GM18909 (cell line): ENCODE results near the gene SLC25A42.
"Not testable (repeated sequence)": the region's sequence is repeated elsewhere in the genome, so short reads cannot be mapped to it uniquely, and the experiment has no call there.

Experiments used
- ATAC-seq: cut with Tn5 transposase; IDR thresholded peaks from one replicate; pipeline ENCODE4 v1.9.1; 2021; ENCODE audit warnings: mild to moderate bottlenecking; ENCODE audit not compliant: unreplicated experiment, poor library complexity

Gene SLC25A42

DNA sequence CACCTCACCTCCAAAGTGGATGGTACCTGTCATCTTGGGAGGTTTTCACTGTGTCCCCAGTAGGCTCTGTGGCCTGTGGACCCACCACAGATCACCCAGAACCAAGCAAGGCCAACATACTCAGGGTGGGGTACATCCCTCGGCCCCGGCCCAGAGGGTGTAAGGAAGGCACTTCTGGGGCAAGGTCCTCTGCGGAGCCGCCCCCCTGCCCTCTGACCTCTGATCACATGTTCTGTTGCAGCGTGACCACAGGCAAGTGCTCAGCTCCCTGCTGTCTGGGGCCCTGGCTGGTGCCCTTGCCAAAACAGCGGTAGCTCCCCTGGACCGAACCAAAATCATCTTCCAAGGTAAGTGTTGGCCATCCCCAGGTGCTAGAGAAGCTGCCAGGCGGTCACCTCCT is 37.7 kb downstream of the SLC25A42 start:
- ATAC-seq: no peak

DNA sequence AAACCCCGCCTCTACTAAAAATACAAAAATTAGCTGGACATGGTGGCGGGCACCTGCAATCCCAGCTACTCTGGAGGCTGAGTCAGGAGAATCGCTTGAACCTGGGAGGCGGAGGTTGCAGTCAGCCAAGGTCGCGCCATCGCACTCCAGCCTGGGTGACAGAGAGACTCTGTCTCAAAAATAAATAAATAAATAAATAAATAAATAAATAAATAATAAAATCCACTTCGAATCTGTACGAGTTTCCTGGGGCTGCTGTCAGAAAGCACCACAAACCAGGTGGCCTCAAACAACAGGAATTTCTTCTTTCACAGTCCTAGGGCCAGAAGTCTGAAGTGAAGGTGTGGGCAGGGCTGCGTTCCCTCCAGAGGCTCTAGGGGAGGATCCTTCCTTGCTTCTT is 38.8 kb downstream of the SLC25A42 start:
- ATAC-seq: not testable (repeated sequence)

- ATAC-seq: no peak
Measured at GRCh38 chr19:19103167-19103566, 39.4 kb downstream of the SLC25A42 start.

DNA sequence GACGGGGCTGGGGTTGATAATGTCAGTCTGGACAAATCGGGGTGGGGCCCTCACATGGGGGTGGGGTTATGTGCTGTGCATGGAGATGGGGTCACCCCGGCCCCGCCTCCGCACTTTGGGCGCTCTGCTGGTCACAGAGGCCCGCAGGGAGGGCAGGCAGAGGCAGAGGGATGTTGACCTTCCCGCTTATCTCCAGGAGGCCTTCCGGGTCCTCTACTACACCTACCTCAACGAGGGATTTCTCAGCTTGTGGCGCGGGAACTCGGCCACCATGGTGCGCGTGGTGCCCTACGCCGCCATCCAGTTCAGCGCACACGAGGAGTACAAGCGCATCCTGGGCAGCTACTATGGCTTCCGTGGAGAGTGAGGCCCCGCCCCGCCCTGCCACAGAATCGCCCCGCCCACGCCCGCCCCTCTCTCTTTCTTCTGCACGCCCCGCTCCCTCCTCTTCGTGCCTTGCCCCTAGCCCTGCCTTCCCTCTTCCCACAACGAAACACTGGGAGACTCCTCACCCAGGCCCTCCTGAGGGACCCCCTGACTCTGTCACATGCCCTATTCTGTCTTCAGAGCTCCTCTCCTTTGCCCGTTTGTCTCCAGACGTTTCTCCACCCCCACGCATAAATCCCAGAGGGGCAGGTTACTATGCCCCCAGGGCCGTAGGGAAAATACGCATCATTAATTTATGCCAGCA is 41.7 kb downstream of the SLC25A42 start:
- no peak for ATAC-seq

DNA sequence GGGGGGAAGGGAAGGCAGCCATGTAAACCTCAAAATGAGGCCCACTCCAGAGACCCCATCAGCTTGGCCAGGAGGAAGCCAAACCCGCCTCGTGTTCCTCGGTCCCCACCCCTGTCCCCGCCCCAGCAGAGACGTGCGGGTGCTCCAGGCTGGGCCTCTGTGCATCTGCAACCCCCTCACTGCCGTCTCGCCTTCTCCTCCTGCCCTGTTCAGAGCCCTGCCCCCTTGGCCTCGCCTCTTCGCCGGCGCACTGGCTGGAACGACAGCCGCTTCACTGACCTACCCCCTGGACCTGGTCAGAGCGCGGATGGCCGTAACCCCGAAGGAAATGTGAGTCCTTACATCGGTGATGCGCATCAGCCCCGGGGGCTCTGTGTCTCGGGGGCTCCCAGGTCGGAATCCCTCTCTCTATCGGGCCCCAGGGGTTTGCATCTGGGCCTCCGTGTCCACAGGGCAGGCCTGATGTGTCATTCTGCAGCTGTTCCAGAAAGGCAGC is 42.3 kb downstream of the SLC25A42 start:
- ATAC-seq: no peak

GRCh38 chr19:19106938-19107337 is 43.1 kb downstream of the SLC25A42 start:
- ATAC-seq: not testable (repeated sequence)

DNA sequence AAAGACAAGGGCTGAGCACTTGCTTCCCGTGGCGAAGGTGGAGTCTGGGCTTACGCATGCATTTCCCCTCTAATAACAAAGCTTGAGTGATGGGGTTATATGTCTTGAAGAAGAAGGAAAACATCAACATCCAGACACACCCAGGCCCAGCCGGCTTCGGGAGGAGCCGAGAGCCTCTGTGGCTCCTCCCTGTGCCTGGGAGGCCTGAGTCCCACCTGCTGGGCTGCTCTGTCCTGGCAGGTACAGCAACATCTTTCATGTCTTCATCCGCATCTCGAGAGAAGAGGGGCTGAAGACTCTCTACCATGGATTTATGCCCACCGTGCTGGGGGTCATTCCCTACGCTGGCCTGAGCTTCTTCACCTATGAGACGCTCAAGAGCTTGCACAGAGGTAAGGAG is 43.9 kb downstream of the SLC25A42 start:
- ATAC-seq: no peak

- ATAC-seq: no peak
Measured at GRCh38 chr19:19109601-19110000, 45.8 kb downstream of the SLC25A42 start.

GRCh38 chr19:19110410-19111135 is 46.8 kb downstream of the SLC25A42 start:
- ATAC-seq: no peak

- no peak for ATAC-seq
Measured at GRCh38 chr19:19111136-19111835, 47.5 kb downstream of the SLC25A42 start.

GRCh38 chr19:19111967-19112580 is 48.3 kb downstream of the SLC25A42 start:
- ATAC-seq: no peak

- ATAC-seq: no peak
Measured at GRCh38 chr19:19113040-19113626, 49.3 kb downstream of the SLC25A42 start.

DNA sequence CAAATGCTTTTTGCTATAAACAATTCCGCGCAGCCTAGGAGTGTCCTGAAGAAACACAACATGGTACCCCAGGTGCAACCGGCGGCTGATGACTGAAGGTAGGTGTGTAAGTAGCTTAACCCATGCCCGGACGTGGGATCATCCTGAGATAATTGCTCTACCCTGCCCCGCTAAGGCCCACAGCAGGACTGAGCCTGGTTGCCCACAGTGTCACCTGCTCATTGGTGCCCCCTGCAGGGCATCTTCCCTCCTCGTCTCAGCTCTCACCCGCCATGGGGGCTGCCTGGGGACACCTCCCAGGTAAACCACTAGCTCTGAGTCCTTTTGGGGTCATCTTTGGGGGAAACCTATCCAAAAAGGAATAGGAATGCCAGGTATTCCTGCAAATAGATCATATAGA is 52.2 kb downstream of the SLC25A42 start:
- no peak for ATAC-seq

GRCh38 chr19:19119325-19120237 is 55.8 kb downstream of the SLC25A42 start:
- ATAC-seq: no peak

GRCh38 chr19:19120308-19121231 is 56.8 kb downstream of the SLC25A42 start:
- ATAC-seq: no peak

DNA sequence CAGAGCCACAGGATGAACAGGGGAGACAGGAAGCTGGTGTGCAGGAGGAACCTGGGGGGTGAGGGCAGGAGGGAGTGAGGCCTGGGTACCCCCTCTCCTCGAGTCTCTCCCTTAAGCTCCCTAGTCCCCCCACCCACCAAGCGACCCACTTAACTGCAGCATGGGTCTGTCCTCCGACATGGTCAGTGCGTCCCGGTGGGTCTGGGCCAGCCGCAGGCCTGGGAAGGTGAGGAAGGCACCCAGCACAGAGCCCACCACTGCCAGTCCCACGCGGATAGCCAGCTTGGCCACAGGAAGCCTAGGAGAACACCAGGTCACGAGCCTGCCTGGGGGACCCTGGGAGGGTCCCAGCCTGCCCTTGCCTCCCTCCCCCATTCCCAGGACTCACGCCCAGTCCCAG is 57.6 kb downstream of the SLC25A42 start:
- ATAC-seq: no peak

GRCh38 chr19:19122902-19123301 is 59.1 kb downstream of the SLC25A42 start:
- no peak for ATAC-seq

DNA sequence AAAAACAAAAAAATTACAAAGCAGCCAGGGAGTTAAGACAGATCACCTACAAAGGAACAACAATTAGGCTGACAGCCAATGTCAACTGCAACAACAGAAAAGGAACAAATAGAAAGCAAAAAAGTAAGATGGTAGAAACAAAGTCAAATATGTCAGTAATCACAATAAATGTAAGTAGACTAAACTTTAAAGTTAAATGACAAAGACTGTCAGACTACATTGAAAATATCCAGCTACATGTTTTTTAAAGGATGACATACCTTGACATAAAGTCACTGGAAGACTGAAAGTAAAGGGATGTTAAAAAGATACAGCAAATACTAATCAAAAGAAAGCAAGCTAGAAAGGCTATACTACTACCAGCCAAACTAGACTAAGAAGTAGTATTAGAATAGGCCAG is 59.6 kb downstream of the SLC25A42 start:
- no peak for ATAC-seq
